Measurements from ENCODE around the gene CDK14. TPM values are rescaled to one million over a fixed set of nuclear protein-coding genes. Genes with fewer than 3 reads are reported as not detected.

The CDK14 gene
- polyA plus RNA-seq, 3 donors: 1.7 to 2.5 (median 2.1) TPM

DNA sequence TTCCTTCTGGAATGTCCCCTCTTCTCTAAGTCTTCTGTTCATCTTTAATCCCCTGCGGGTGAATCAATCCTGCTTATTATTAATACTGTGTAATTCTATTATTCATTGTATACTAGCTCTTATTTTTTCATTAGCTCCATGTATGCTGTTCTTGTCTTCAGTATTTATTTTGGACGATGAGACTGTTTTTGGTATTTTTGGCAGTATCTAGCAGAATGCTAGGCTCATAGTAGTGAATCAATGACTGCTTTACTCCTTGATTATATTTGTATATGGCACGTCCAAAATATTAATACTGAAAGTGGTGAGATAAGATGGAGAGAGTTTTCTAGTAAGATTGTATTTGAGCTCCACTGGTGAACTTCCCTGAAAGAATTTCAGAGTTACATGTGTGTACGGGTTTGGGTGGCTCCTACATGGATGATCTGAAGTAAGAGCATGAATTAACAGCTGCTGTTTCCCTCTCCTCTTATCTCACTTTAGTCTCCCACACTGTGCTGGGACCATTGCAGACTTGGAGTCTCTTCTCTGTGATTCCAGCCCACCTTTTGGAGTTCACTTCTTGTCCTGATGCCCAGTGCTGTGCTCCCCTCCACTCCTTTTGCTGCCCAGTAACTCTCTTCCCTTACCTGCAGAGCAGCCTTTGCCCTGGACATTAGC is 226.0 kb downstream of the CDK14 start:
- H3K4me1 Mint-ChIP-seq: no peaks in the 10 kb centered on the region
- H3K27ac Mint-ChIP-seq: peak overlapping the region in 2 of 7 donors; percentile 17 to 48
- H3K36me3 Mint-ChIP-seq: peaks cover 4 to 11% of the 10 kb centered on the region in 2 donors
- Histone ChIP-seq H3K9ac (ENCODE audit: insufficient read depth, low read length, poor library complexity, severe bottlenecking) (no peak overlapping the region), H3K4me3 (replicated peaks in 1 of 3; ENCODE audit: low read depth in 2 of 3, low read length in 3 of 3) (no peak overlapping the region), H3K79me2 (ENCODE audit: insufficient read depth, low read length) (no peaks in the 10 kb centered on the region), H3K4me1 (ENCODE audit: control insufficient read depth in 1 of 2, insufficient read depth in 2 of 2, low read length in 2 of 2) (no peaks in the 10 kb centered on the region), H2AFZ (ENCODE audit: insufficient read depth, low read depth, low read length, poor library complexity, severe bottlenecking) (no peak overlapping the region), H3K27ac (ENCODE audit: low read depth in 1 of 2, low read length in 2 of 2) (no peak overlapping the region), H3K36me3 (replicated peaks in 1 of 2; ENCODE audit: control insufficient read depth in 1 of 2, insufficient read depth in 2 of 2, low read length in 2 of 2) (no peaks in the 10 kb centered on the region), H4K20me1 (ENCODE audit: insufficient read depth, low read length) (no peaks in the 10 kb centered on the region), H3K4me2 (replicated peaks; ENCODE audit: extremely low read depth, low read length, poor library complexity, severe bottlenecking) (no peak overlapping the region), H3K9me3 (replicated peaks in 1 of 2; ENCODE audit: control insufficient read depth in 1 of 2, insufficient read depth in 1 of 2, low read length in 2 of 2) (no peaks in the 10 kb centered on the region), H3K27me3 (ENCODE audit: control insufficient read depth in 2 of 2, insufficient read depth in 2 of 2, low read length in 2 of 2) (no peaks in the 10 kb centered on the region)
- intact Hi-C loops (cut with micrococcal nuclease): no loop called here
- peaks cover 0 to 9% (median 2%) of the 10 kb centered on the region in 7 donors for H3K9me3 Mint-ChIP-seq
- WGBS (ENCODE audit: insufficient coverage): no CpG with 5 or more reads among the region's 4 CpGs
- DNase-seq: no peak
- no peak overlapping the region for H3K4me3 Mint-ChIP-seq
- TF ChIP-seq CTCF (IDR thresholded peaks at IDR 0.05): no peak
- peaks cover 0 to 2% (median 0%) of the 10 kb centered on the region in 3 donors for H3K27me3 Mint-ChIP-seq (ENCODE audit: low read depth in 3 of 3)

DNA sequence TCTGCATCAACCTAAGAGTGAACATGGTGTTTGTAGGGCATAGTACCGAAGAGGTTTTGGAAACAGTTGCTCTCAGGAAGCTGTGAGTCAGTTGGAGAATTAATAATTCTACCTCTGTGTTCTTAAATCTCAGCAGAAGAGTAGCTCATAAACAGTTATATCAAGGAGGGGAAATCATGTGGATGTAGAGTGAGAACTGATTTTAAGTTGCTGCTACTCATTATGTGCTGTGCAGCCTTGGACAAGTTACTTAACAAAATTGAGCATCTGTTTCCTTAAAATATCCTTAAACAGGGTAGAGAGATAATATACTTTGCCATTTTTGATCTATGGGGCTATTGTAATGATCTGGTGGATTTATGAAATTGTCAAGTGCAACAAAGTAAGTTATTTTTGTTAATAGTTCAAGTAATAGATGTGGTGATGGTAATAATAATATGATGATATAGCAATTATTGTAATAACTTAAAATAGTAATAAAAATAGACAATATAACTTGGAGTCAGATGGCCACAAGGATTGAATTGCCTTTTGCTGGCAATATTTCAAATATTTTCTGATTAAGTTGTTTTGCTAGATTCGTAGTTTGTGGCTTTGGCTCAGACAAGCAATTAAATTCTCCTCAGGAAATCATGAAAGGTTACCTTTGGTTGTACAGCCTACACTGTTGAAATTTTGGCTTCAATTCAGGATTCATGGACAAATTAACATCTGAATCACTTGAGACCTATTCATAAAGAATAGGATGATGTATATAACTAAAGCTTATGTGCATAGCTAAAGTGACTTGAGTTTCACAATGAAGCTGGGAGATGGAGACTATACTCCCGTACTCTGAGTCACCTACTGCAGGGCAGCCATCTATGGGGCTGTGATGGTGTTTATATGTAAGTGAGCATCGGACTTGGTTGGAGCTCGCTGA is 228.5 kb downstream of the CDK14 start:
- Mint-ChIP-seq H3K4me1 (no peaks in the 10 kb centered on the region), H3K36me3 (peaks cover 6 to 11% of the 10 kb centered on the region in 2 donors), H3K27ac (no peak overlapping the region), H3K9me3 (peaks cover 8 to 25% (median 15%) of the 10 kb centered on the region in 7 donors), H3K4me3 (no peak overlapping the region), H3K27me3 (ENCODE audit: low read depth in 3 of 3) (peaks cover 0 to 2% (median 0%) of the 10 kb centered on the region in 3 donors)
- no peaks in the 10 kb centered on the region for H3K36me3 ChIP-seq (replicated peaks in 1 of 2; ENCODE audit: control insufficient read depth in 1 of 2, insufficient read depth in 2 of 2, low read length in 2 of 2)
- no peaks in the 10 kb centered on the region for H3K27me3 ChIP-seq (ENCODE audit: control insufficient read depth in 2 of 2, insufficient read depth in 2 of 2, low read length in 2 of 2)
- H2AFZ ChIP-seq (ENCODE audit: insufficient read depth, low read depth, low read length, poor library complexity, severe bottlenecking): no peak overlapping the region
- H3K9me3 ChIP-seq (replicated peaks in 1 of 2; ENCODE audit: control insufficient read depth in 1 of 2, insufficient read depth in 1 of 2, low read length in 2 of 2): peaks cover 13% of the 10 kb centered on the region in 2 donors
- no peak overlapping the region for H3K27ac ChIP-seq (ENCODE audit: low read depth in 1 of 2, low read length in 2 of 2)
- no peaks in the 10 kb centered on the region for H3K79me2 ChIP-seq (ENCODE audit: insufficient read depth, low read length)
- intact Hi-C loops (cut with micrococcal nuclease): no loop called here
- H3K9ac ChIP-seq (ENCODE audit: insufficient read depth, low read length, poor library complexity, severe bottlenecking): no peak overlapping the region
- no peak for DNase-seq
- no peak overlapping the region for H3K4me3 ChIP-seq (replicated peaks in 1 of 3; ENCODE audit: low read depth in 2 of 3, low read length in 3 of 3)
- no peak for TF ChIP-seq CTCF (IDR thresholded peaks at IDR 0.05)
- no peaks in the 10 kb centered on the region for H3K4me1 ChIP-seq (ENCODE audit: control insufficient read depth in 1 of 2, insufficient read depth in 2 of 2, low read length in 2 of 2)
- no peak overlapping the region for H3K4me2 ChIP-seq (replicated peaks; ENCODE audit: extremely low read depth, low read length, poor library complexity, severe bottlenecking)
- no CpG with 5 or more reads among the region's 5 CpGs for WGBS (ENCODE audit: insufficient coverage)
- H4K20me1 ChIP-seq (ENCODE audit: insufficient read depth, low read length): no peaks in the 10 kb centered on the region
